Skin epidermis (tissue), 12 donors: ENCODE results near the gene XIRP2.

Experiments
- H3K27ac ChIP-seq, 21 experiments: fragments of 200-600 bp; sonication (generic) in 11 of 21; one replicate each; pipeline ENCODE4 v1.5.0; 2020; ENCODE audit warnings: mild to moderate bottlenecking in 3 of 21, inconsistent platforms in 2 of 21, moderate library complexity in 2 of 21
- H3K4me3 ChIP-seq, 7 experiments: fragments of 200-600 bp; sonication (generic) in 2 of 7; one replicate each; pipeline ENCODE4 v1.5.0; 2020; ENCODE audit warnings: inconsistent platforms in 2 of 7, mild to moderate bottlenecking in 2 of 7, moderate library complexity in 1 of 7

Gene XIRP2

DNA sequence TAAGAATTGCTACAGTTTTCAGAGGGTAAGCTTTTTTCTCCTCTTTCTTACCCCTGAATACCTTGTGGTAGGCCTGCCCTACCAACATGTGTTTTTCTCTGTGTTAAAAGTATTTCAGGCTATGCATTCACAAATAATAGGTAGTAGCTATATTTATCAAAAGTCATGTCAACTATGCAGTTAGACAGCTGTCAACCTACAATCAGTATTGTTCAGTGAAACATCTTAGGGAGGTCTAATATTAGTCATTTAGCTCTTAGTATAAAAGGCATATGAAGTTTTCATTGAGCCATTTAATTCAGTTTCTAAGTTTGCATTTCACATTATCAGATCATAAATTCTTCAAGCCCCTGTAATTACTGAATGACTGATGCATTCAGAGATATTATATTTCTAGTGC is 36.7 kb downstream of the XIRP2 start:
- H3K4me3 ChIP-seq = no peak overlapping the region
- H3K27ac ChIP-seq = no peak overlapping the region

DNA sequence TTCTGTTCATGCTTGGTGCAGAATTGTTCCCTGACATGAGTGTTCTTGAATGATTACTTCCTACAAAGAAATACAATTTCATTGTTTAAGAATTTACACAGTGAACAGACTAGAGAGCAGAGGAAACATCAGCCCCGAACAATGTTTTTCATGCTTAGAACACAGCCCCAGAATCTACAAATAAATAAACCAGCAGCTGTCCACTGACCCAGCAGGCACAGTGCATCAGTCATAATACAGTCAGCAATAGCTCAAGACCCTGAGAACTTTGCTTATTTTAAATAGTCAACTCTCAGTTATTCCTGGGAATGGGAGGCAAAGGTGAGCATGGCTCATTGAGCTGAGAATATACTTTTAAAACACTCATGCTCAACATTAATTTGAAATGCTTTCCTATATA is 38.4 kb downstream of the XIRP2 start:
- Histone ChIP-seq H3K27ac (no peak overlapping the region), H3K4me3 (no peak overlapping the region)

- no peak overlapping the region for H3K4me3 ChIP-seq
- H3K27ac ChIP-seq = no peak overlapping the region
These were observed 43.8 kb downstream of the XIRP2 start for GRCh38 chr2:166932032-166932431.

DNA sequence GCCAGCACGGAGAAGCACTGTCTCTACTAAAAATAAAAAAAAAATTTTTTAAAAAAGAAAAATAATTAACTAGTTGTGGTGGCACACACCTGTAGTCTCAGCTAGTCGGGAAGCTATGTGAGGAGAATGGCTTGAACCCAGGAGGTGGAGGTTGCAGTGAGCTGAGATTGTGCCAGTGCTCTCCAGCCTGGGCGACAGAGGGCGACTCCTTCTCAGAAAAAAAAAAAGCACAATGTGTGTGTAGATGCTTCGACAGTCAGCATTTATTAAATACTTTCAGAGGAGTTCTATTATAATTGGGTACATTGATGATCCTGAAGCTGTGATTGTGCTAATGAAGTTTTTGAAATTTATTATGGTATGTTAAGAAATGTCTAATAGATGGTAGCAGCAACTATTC is 46.5 kb downstream of the XIRP2 start:
- no peak overlapping the region for H3K4me3 ChIP-seq

DNA sequence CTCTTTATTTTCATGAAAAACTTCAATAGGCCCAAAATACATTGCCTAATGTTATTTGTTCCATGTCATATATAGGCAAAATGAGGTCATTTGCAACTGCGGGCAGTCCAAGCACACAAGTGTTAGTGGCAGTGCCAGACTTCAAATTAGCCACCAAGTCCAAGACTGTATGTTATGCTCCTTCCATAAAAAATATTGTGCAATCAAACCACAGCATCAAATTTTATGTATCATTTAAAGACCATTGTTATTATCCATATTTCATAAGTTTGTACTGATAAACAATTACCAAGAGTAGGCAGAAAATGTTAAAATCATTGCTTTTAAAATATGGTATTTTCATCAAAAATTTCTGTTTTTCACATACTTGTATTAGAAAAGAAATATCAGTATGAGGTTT is 54.1 kb downstream of the XIRP2 start:
- Histone ChIP-seq H3K4me3 (no peak overlapping the region), H3K27ac (no peak overlapping the region)

More for the DNA sequence above, 46.5 kb downstream of the XIRP2 start:
- no peak overlapping the region for H3K27ac ChIP-seq

DNA sequence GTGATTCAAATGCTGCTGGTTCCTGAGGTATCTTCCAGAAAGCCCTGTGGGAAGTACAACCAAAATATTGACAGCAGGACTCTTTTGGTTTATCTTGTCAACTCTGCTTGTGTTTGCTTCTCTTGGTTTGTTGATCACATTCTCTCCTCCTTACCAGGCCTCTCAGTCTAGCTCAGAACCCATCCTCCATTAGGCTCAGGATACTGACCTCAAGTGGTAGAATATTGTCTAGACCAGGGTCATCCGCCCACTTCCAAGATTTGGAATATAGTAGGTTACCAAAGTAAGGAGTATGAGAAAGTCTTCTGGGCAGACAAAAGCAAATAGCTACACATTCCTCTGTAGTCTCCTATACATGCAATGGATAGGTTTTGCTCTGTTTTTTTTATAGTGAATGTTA is 56.6 kb downstream of the XIRP2 start:
- no peak overlapping the region for H3K27ac ChIP-seq
- H3K4me3 ChIP-seq = no peak overlapping the region

- no peak overlapping the region for H3K27ac ChIP-seq
These were observed 69.4 kb downstream of the XIRP2 start for GRCh38 chr2:166957686-166958085.

GRCh38 chr2:166958986-166959481 is 70.8 kb downstream of the XIRP2 start:
- Histone ChIP-seq H3K27ac (no peak overlapping the region), H3K4me3 (no peak overlapping the region)

More at GRCh38 chr2:166957686-166958085, 69.4 kb downstream of the XIRP2 start:
- no peak overlapping the region for H3K4me3 ChIP-seq

DNA sequence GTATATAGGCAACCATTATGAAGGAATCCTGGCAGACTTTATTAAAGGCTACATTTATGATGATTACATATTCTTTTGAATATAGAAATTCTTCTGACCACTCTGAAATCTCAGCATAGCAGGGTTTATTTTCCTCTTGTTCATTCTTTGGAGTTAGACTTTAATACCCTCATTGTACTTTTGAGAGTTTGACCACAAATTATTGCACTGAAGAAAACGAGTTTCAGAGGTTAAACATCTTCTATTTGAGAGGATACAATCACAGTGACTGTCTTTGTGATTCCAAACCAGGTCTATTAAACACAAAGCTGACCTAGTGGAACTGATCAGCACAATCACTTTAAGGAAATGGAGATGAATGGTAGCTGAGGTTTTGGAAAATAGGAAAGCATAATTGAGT is 71.3 kb downstream of the XIRP2 start:
- Histone ChIP-seq H3K27ac (no peak overlapping the region), H3K4me3 (no peak overlapping the region)

DNA sequence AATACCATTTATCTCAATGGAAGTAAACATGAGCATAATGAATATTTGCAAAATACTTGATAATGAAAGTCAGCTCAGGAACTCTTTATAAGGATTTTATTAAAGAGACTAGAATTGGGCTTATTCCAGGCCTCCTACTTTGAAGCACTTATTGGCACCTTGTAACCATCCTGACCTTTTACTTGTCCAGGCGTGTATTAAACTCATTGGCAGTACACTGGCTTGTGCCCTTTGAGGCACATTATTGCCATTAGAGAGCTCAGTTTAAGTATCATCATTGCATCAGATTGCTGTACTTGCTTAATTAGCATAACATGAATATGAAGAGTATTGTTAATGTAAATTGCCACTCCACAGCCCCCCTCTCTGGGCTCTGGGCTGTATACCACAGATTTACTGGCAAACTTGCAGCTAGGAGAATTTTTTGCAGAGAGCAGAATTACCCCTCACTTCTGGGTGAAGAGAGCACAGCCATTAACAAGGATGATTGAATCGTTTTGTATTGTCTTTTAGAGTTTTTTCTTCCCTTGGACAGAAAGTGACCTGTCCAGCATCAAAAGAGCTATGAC is 72.5 kb downstream of the XIRP2 start:
- Histone ChIP-seq H3K27ac (no peak overlapping the region), H3K4me3 (no peak overlapping the region)

DNA sequence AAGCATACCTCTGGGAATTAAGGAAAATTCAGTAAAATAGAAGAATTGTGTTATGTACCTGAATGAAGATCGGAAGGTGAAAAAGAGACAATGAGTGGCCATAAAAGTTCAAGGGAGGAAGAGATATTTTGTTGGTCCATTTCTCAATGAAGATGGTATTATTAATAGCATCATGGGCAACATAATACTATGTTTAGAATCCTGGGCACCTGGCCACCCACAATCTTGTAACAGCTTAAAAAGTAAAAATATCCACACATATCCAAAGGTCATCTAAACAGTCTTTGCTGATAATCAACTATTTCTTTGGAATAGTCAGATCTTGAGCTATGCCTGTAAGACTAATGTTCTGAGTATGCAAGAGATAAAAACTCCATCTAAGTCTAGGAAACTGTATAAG is 73.7 kb downstream of the XIRP2 start:
- Histone ChIP-seq H3K4me3 (no peak overlapping the region), H3K27ac (no peak overlapping the region)

DNA sequence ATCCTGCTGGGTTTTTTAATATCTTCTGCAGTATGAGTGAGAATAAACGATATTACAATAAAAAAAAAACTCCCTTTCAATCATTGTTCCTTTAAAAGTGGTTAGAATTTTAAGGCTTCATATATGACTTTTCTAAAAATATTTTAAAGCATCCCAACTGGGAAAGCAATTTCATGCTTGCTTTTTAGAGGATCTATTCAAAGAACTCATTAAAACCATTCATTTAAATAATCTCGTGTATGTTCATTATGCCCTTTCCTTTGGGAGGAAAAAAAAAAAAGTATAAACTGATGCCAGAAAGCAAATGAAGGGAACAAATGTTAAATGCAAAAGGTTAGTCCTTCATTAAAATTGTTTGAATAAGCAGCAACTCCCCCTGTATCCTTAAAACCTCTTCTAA is 81.2 kb downstream of the XIRP2 start:
- no peak overlapping the region for H3K27ac ChIP-seq
- no peak overlapping the region for H3K4me3 ChIP-seq

- H3K27ac ChIP-seq = no peak overlapping the region
These were observed 83.7 kb downstream of the XIRP2 start for GRCh38 chr2:166972002-166972401.

DNA sequence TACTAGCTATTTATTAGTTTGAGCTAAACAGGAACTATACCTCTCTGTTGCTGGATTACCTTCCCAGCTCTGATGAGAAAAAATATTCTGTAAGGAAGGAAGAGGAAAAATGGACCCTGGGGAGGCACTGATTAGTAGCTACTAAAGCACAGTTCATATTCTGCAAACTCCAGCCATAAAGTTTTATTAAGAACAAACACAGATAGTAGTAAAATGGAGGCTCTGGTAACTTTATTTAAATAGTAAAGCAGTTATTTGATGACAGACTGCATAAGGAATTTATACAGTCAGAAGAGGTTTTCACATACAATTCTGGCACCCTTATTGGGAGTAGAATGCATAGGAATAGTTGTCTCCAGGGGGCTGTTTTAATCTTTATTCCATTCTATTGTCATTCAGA is 84.1 kb downstream of the XIRP2 start:
- Histone ChIP-seq H3K4me3 (no peak overlapping the region), H3K27ac (no peak overlapping the region)

More at GRCh38 chr2:166972002-166972401, 83.7 kb downstream of the XIRP2 start:
- H3K4me3 ChIP-seq = no peak overlapping the region

DNA sequence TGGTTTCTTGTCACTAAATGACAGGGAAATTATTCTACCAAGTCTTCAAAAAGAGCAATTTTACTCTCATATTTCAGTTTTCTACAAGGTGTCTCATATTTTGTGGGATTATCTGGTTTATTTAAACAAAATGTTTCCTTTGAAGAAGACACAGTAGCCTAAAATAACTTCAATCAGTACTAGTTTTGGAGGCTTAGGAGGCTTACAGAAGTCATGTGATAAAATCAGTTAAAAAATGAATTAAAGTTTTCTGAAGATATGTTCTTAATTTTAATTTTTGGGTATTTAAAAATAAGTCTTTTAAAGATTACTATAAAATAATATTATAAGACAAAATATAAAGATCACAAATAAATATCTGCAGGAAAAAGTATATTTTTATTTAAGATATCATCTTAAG is 95.9 kb downstream of the XIRP2 start:
- Histone ChIP-seq H3K4me3 (no peak overlapping the region), H3K27ac (no peak overlapping the region)

- no peak overlapping the region for H3K4me3 ChIP-seq
- H3K27ac ChIP-seq = no peak overlapping the region
These were observed 96.5 kb downstream of the XIRP2 start for GRCh38 chr2:166984797-166985196.

GRCh38 chr2:166994588-166995336 is 106.5 kb downstream of the XIRP2 start:
- Histone ChIP-seq H3K4me3 (no peak overlapping the region), H3K27ac (no peak overlapping the region)

DNA sequence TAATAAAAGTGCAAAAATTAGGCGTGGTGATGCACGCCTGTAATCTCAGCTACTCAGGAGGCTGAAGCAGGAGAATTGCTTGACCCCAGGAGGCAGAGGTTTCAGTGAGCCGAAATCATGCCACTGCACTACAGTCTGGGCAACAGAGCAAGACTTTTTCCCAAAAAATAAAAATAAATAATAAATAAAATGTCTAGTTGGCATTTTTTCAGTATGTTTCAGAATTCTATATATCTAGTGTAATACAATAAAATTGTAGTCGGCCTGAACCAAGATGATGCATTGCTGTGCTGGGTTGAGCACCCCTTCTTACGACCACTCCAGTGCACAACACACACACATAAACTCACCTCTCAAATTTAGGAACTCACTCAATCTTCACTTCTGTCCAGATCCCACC is 108.2 kb downstream of the XIRP2 start:
- Histone ChIP-seq H3K4me3 (no peak overlapping the region), H3K27ac (no peak overlapping the region)

DNA sequence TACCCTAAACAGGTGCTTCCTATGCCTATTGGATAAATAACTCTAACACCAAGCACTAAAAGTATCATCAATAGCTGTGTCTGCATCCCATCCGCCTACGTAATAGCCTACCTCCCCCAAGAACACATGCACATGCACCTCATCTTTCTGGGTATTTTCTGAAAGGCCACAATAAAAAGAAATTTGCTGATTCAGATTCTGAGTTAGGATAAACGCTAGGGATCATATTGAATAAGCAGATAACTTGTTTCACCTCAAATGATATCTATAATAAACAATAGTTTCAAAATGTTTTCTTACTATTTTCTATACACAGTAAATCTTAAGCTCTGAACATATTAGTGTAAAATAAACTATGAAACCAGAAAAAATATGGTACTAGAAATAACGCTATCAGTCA is 112.9 kb downstream of the XIRP2 start:
- Histone ChIP-seq H3K4me3 (no peak overlapping the region), H3K27ac (no peak overlapping the region)

DNA sequence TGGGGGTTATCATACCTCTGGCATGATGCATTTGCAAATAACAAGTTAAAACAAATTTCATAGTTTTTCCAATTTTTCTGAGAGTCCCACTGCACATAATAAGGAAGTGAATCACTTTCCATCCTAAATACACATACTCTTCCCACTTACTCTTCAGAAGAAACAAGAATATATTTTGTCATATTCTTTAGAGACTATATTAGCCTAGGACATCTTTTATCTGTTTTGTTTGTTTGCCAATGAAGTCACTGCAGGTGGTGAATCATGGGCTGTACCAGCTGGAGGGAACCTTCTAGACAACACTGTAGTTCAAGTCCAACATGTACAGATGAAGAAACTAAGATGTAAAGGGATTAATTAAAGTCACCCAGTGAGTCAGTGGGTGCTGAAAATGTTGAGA is 116.8 kb downstream of the XIRP2 start:
- Histone ChIP-seq H3K4me3 (no peak overlapping the region), H3K27ac (no peak overlapping the region)

DNA sequence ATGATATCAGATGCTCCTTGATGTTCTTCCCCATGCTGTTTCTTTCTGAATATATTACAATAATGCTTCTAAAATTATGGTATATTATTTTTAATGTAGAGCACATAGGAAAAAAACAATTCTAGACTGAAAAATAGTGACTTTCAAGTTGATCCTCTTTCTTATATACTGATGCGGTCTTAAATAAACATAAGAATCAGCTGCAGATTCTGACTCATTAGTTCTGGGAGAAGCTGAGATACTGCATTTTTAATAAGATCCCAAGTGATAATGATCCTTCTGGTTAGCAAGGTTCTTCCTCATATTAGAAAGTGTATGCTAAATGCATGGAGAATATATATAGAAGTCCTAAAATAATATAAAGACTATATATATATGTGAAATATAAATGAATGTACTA is 124.9 kb downstream of the XIRP2 start:
- Histone ChIP-seq H3K27ac (no peak overlapping the region), H3K4me3 (no peak overlapping the region)

- Histone ChIP-seq H3K4me3 (no peak overlapping the region), H3K27ac (no peak overlapping the region)
These were observed 127.5 kb downstream of the XIRP2 start for GRCh38 chr2:167015806-167016205.
